H1 (cell line): Measurements from ENCODE around the gene CBY2. TPM values are rescaled to one million over a fixed set of nuclear protein-coding genes. Genes with fewer than 3 reads are reported as not detected.

Experiments
- CTCF ChIA-PET: fragments of 300-600 bp; sonication (Branson Sonifier 250); formaldehyde crosslinking; loops from one replicate; lab custom pipeline; 2021; ENCODE audit not compliant: partially characterized antibody; lab: Charles Lee
- POLR2A ChIA-PET: fragments of 300-600 bp; sonication (Branson Sonifier 250); formaldehyde crosslinking; loops from one replicate; lab custom pipeline; 2021; ENCODE audit warnings: inconsistent platforms; ENCODE audit not compliant: partially characterized antibody; lab: Charles Lee
- DNase-seq, 2 experiments: peaks; one replicate each; pipeline versions ENCODE4 v3.0.0 to v3.0.0-alpha.2; 2010 to 2022; ENCODE audit warnings: low spot score in 2 of 2, low read depth in 1 of 2, mixed read lengths in 1 of 2
- FAIRE-seq: peaks from 2 replicates; lab custom pipeline; 2011; peaks lifted over from hg19 to GRCh38; lab: Jason Lieb, UNC
- H2AFZ ChIP-seq: 2 replicates; pipeline ENCODE4 v1.8.1; 2012; ENCODE audit warnings: low read length, inconsistent platforms
- H2AK5ac ChIP-seq: 2 replicates; pipeline ENCODE4 v1.6.1; 2013; ENCODE audit warnings: low read depth, low read length
- H2BK120ac ChIP-seq: replicated peaks from 2 replicates; pipeline ENCODE3; 2013; ENCODE audit warnings: low read depth, low read length, inconsistent platforms
- H2BK12ac ChIP-seq: 2 replicates; pipeline ENCODE4 v1.6.1; 2013; ENCODE audit warnings: low read depth, low read length
- H2BK15ac ChIP-seq: 2 replicates; pipeline ENCODE4 v1.6.1; 2013; ENCODE audit warnings: low read length
- H2BK20ac ChIP-seq: 2 replicates; pipeline ENCODE4 v1.6.1; 2013; ENCODE audit warnings: low read length
- H2BK5ac ChIP-seq: 2 replicates; pipeline ENCODE4 v1.6.1; 2013; ENCODE audit warnings: low read depth, low read length
- H3K14ac ChIP-seq: 2 replicates; pipeline ENCODE4 v1.6.1; 2013; ENCODE audit warnings: inconsistent platforms; ENCODE audit not compliant: insufficient read length
- H3K18ac ChIP-seq: 2 replicates; pipeline ENCODE4 v1.6.1; 2013; ENCODE audit warnings: low read length; ENCODE audit errors: extremely low read depth
- H3K23ac ChIP-seq: 2 replicates; pipeline ENCODE4 v1.6.1; 2013; ENCODE audit warnings: inconsistent platforms; ENCODE audit not compliant: insufficient read length
- H3K23me2 ChIP-seq: 2 replicates; pipeline ENCODE4 v1.6.1; 2013; ENCODE audit warnings: low read depth, low read length
- H3K27ac ChIP-seq: 2 replicates; pipeline ENCODE4 v1.6.1; 2011; ENCODE audit warnings: low read depth, low read length, inconsistent platforms
- H3K27me3 ChIP-seq, 4 experiments: replicated peaks in 1 of 4; 1 replicate in 1 of 4; 2 replicates in 3 of 4; pipeline versions ENCODE4 v1.6.1 to v1.8.1; 2011 to 2013; ENCODE audit warnings: low read length in 3 of 4, mild to moderate bottlenecking in 3 of 4, inconsistent platforms in 2 of 4, mixed read lengths in 2 of 4, moderate library complexity in 1 of 4; ENCODE audit not compliant: control insufficient read depth in 3 of 4, insufficient read depth in 3 of 4; ENCODE audit errors: extremely low read depth in 1 of 4
- H3K36me3 ChIP-seq, 4 experiments: 2 replicates each; pipeline versions ENCODE4 v1.6.1 to v1.8.1; 2011 to 2013; ENCODE audit warnings: mild to moderate bottlenecking in 4 of 4, low read length in 3 of 4, moderate library complexity in 2 of 4, control low read depth in 1 of 4, inconsistent platforms in 1 of 4; ENCODE audit not compliant: insufficient read depth in 4 of 4, control insufficient read depth in 2 of 4
- H3K4ac ChIP-seq: replicated peaks from 2 replicates; pipeline ENCODE3; 2013; ENCODE audit warnings: low read length, low read depth, mixed read lengths, inconsistent platforms; ENCODE audit not compliant: insufficient read length
- H3K4me1 ChIP-seq, 4 experiments: replicated peaks in 1 of 4; 1 replicate in 1 of 4; 2 replicates in 3 of 4; pipeline versions ENCODE4 v1.6.1 to v1.8.1; 2011 to 2013; ENCODE audit warnings: low read length in 3 of 4, inconsistent platforms in 2 of 4, mixed read lengths in 1 of 4; ENCODE audit not compliant: insufficient read depth in 4 of 4, control insufficient read depth in 3 of 4
- H3K4me2 ChIP-seq, 2 experiments: 2 replicates each; pipeline versions ENCODE4 v1.6.1 to v1.8.1; 2011 to 2013; ENCODE audit warnings: low read depth in 2 of 2, low read length in 2 of 2, control low read depth in 1 of 2, inconsistent platforms in 1 of 2, mild to moderate bottlenecking in 1 of 2; ENCODE audit not compliant: insufficient read depth in 1 of 2
- H3K4me3 ChIP-seq, 4 experiments: fragments of 200-600, 300-600 bp in 1 of 4; sonication (generic), shearing (Covaris generic), sonication (Bioruptor Twin) in 1 of 4; 2 replicates each; pipeline versions ENCODE4 v1.5.1 to v1.8.1; 2011 to 2016; ENCODE audit warnings: low read length in 4 of 4, low read depth in 3 of 4, control low read depth in 2 of 4, inconsistent platforms in 2 of 4, mild to moderate bottlenecking in 2 of 4, mixed read lengths in 1 of 4, moderate library complexity in 1 of 4; ENCODE audit not compliant: insufficient read depth in 2 of 4; ENCODE audit errors: extremely low read depth in 1 of 4
- H3K56ac ChIP-seq: replicated peaks from 2 replicates; pipeline ENCODE3; 2013; ENCODE audit warnings: low read depth, mild to moderate bottlenecking, mixed read lengths, low read length, inconsistent platforms; ENCODE audit not compliant: insufficient read length
- H3K79me1 ChIP-seq: 2 replicates; pipeline ENCODE4 v1.6.1; 2013; ENCODE audit warnings: low read depth, low read length, control low read depth
- H3K79me2 ChIP-seq, 2 experiments: 2 replicates each; pipeline versions ENCODE4 v1.6.1 to v1.8.1; 2012 to 2013; ENCODE audit warnings: low read length in 2 of 2, mild to moderate bottlenecking in 2 of 2, inconsistent platforms in 1 of 2; ENCODE audit not compliant: insufficient read depth in 2 of 2, control insufficient read depth in 1 of 2
- H3K9ac ChIP-seq, 4 experiments: replicated peaks in 1 of 4; 1 replicate in 1 of 4; 2 replicates in 3 of 4; pipeline versions ENCODE4 v1.6.1 to v1.8.1; 2011 to 2013; ENCODE audit warnings: low read depth in 3 of 4, low read length in 3 of 4, control low read depth in 2 of 4, mild to moderate bottlenecking in 2 of 4, moderate library complexity in 2 of 4, inconsistent platforms in 1 of 4; ENCODE audit errors: extremely low read depth in 1 of 4
- H3K9me3 ChIP-seq, 2 experiments: 2 replicates each; pipeline versions ENCODE4 v1.6.1 to v1.8.1; 2012 to 2013; ENCODE audit warnings: mild to moderate bottlenecking in 2 of 2, moderate library complexity in 2 of 2, control low read depth in 1 of 2, inconsistent platforms in 1 of 2, low read depth in 1 of 2, low read length in 1 of 2, mixed read lengths in 1 of 2; ENCODE audit not compliant: insufficient read depth in 2 of 2
- H4K20me1 ChIP-seq, 2 experiments: replicated peaks in 1 of 2; 2 replicates each; pipeline versions ENCODE3 to v1.8.1; 2011 to 2013; ENCODE audit warnings: inconsistent platforms in 2 of 2, low read length in 2 of 2, mild to moderate bottlenecking in 1 of 2; ENCODE audit not compliant: insufficient read depth in 2 of 2, control insufficient read depth in 1 of 2
- H4K5ac ChIP-seq: 2 replicates; pipeline ENCODE4 v1.6.1; 2013; ENCODE audit warnings: low read length, low read depth, mixed read lengths, inconsistent platforms; ENCODE audit not compliant: insufficient read length
- H4K8ac ChIP-seq: 2 replicates; pipeline ENCODE4 v1.8.0; 2013; ENCODE audit warnings: mild to moderate bottlenecking, moderate library complexity, low read length, inconsistent platforms; ENCODE audit not compliant: insufficient read depth; ENCODE audit errors: extremely low read depth
- H4K91ac ChIP-seq: replicated peaks from 2 replicates; pipeline ENCODE3; 2013; ENCODE audit warnings: low read length, mixed read lengths, inconsistent platforms; ENCODE audit not compliant: insufficient read length
- BACH1 ChIP-seq: IDR thresholded peaks from 2 replicates; pipeline ENCODE4 v1.6.1; 2012; ENCODE audit warnings: low read length, improper control_type of control experiment
- CEBPB ChIP-seq: IDR thresholded peaks from 2 replicates; pipeline ENCODE4 v1.6.1; 2012; ENCODE audit warnings: low read depth, low read length
- CTCF ChIP-seq, 3 experiments: IDR thresholded peaks; 1 replicate in 2 of 3; 2 replicates in 1 of 3; pipeline versions ENCODE4 v1.5.1 to v1.6.1; 2011; ENCODE audit warnings: low read length in 3 of 3, mild to moderate bottlenecking in 3 of 3, inconsistent platforms in 2 of 3, low read depth in 1 of 3, moderate library complexity in 1 of 3; ENCODE audit not compliant: insufficient read depth in 1 of 3; ENCODE audit errors: control extremely low read depth in 1 of 3
- EGR1 ChIP-seq: IDR thresholded peaks from 2 replicates; pipeline ENCODE4 v1.6.1; 2011; ENCODE audit warnings: low read depth, low read length, borderline replicate concordance
- EP300 ChIP-seq, 2 experiments: IDR thresholded peaks; 1 replicate in 1 of 2; 2 replicates in 1 of 2; pipeline ENCODE4 v1.6.1; 2011 to 2012; ENCODE audit warnings: low read depth in 2 of 2, low read length in 2 of 2, mild to moderate bottlenecking in 2 of 2, borderline replicate concordance in 1 of 2, inconsistent platforms in 1 of 2, moderate library complexity in 1 of 2
- FOSL1 ChIP-seq: IDR thresholded peaks from 2 replicates; pipeline ENCODE4 v1.6.1; 2011; ENCODE audit warnings: mild to moderate bottlenecking, low read depth, low read length, moderate library complexity; ENCODE audit not compliant: insufficient read depth
- KDM1A ChIP-seq: fragments of 200-600, 300-600 bp; sonication (generic); IDR thresholded peaks from 2 replicates; pipeline ENCODE4 v1.7.1; 2016; ENCODE audit warnings: mild to moderate bottlenecking, low read length, borderline replicate concordance
- PHF8 ChIP-seq: fragments of 200-600 bp; sonication (generic); conservative IDR thresholded peaks from 2 replicates; pipeline ENCODE4 v1.7.1; 2012; ENCODE audit warnings: low read depth, mild to moderate bottlenecking, inconsistent platforms, low read length, moderate library complexity
- POLR2A ChIP-seq, 2 experiments: IDR thresholded peaks; 1 replicate in 1 of 2; 2 replicates in 1 of 2; pipeline ENCODE4 v1.6.1; 2011; ENCODE audit warnings: low read depth in 2 of 2, low read length in 2 of 2, mild to moderate bottlenecking in 2 of 2; ENCODE audit errors: control extremely low read depth in 1 of 2
- WGBS, 2 experiments: shearing (Covaris generic) in 1 of 2; methylation state at CpG; one replicate each; pipeline versions ENCODE4 v1.1.6 to v1.1.7; 2013 to 2015; ENCODE audit warnings: low lambda C conversion rate in 2 of 2, mixed read lengths in 2 of 2, inconsistent platforms in 1 of 2, low coverage in 1 of 2, missing lambda C conversion rate in 1 of 2; ENCODE audit not compliant: insufficient replicate concordance in 2 of 2, insufficient coverage in 1 of 2, insufficient read length in 1 of 2; ENCODE audit errors: extremely low coverage in 1 of 2, missing lambda C conversion rate in 1 of 2; 5-methylcytosine and 5-hydroxymethylcytosine counted together
- polyA plus RNA-seq, 7 experiments: library from polyadenylated mRNA; depleted of rRNA in 3 of 7; stranded (reverse) in 5 of 7; unstranded in 2 of 7; fragments of >200 nt in 5 of 7; fragments of 200-250 nt in 2 of 7; gene quantifications; 1 replicate in 5 of 7; 2 replicates in 1 of 7; 4 replicates in 1 of 7; pipeline versions ENCODE4 v1.2.1 to v1.2.3, GENCODE V29; 2011 to 2013; ENCODE audit warnings: missing spikeins in 2 of 7, mixed read lengths in 2 of 7
- total RNA-seq: library from RNA; stranded (reverse); fragmentation: NEBNext Ultra II Directional; extraction: Animal tissue kit (Norgen Biotek cat#: 25700); gene quantifications from 2 replicates; pipeline ENCODE4 v1.2.1, GENCODE V29; 2021
- TF ChIP-seq, protein P1 (sequence below): IDR thresholded peaks from 2 replicates; pipeline ENCODE4 v1.6.1; 2011; ENCODE audit warnings: low read length, improper control_type of control experiment

CBY2 gene
- total and polyA plus RNA-seq, 2 of the 8 experiments (the other 6 are each of a cell fraction or from before 2014, with no cell fraction given), result not detected

DNA sequence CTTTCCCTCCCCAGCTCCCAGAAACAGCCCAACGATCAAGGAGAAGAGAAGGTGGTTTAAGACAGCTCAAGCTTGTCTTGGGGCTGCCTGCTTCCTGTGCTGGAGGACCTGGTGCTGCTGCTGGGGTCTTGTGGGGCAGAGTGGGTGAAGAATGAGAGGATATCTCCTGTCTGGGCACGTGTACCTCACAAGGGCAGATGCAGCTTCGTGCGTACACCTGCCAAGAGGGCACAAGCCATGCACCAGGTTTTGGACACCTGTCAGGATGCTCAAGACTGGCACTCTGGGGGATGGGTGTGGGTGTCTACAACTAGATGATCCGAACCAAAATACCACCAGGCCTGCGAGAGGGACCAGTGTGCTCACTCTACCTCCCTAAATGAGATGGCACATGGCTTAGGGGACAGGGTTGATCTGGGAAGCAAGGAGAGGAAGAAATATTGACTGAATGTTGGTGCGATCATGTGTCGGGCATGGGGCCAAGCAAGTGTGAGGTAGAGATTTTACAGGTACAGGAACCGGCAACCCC is 2.2 kb downstream of the CBY2 start:
- Histone ChIP-seq H3K27ac (no peak overlapping the region), H2AK5ac (no peak overlapping the region), H2BK5ac (no peak overlapping the region), H3K23ac (no peak overlapping the region), H4K8ac (no peak overlapping the region; the same call in 1 of the 2 replicates), H4K20me1 (no peaks in the 10 kb centered on the region), H3K56ac (no peak overlapping the region), H3K23me2 (no peaks in the 10 kb centered on the region), H3K4me2 (no peak overlapping the region), H3K36me3 (no peaks in the 10 kb centered on the region), H3K4ac (no peak overlapping the region), H4K5ac (no peak overlapping the region), H3K79me2 (no peaks in the 10 kb centered on the region), H3K18ac (no peak overlapping the region), H2BK12ac (no peak overlapping the region), H3K27me3 (0 out of 7 replicates have a peak, but pooled peaks cover 0 to 2% (median 0%) of the 10 kb centered on the region in 4 experiments), H2BK120ac (no peak overlapping the region), H2BK15ac (no peak overlapping the region), H3K4me3 (no peak overlapping the region), H3K9me3 (no peaks in the 10 kb centered on the region), H2BK20ac (no peak overlapping the region), H3K9ac (no peak overlapping the region), H4K91ac (peak overlapping the region; percentile 41), H3K14ac (no peak overlapping the region), H3K79me1 (no peaks in the 10 kb centered on the region; the same call in 1 of the 2 replicates), H2AFZ (no peak overlapping the region), H3K4me1 (peaks cover 0 to 9% (median 3%) of the 10 kb centered on the region in 4 experiments; a peak in 3 of 7 replicates)
- POLR2A ChIA-PET, result no interaction called here
- WGBS, 2 experiments, result 91% methylated on average over 9 of the region's 9 CpGs; no CpG with 5 or more reads in 1 of the 2 experiments
- FAIRE-seq (no peak), DNase-seq (no peak)
- CTCF ChIA-PET, result interaction anchor here (0.9 to 4.8 kb wide), 4 partner anchors 13 to 104 kb away, joined by 3 to 31 read pairs (median 12); no protein-coding TSS in a partner anchor
- no peak for TF ChIP-seq FOSL1
- no peak for TF ChIP-seq POLR2A (IDR thresholded peaks at IDR 0.05; ENCODE audit: control extremely low read depth in 1 of 2, low read depth in 2 of 2, low read length in 2 of 2)
- TF ChIP-seq, protein P1, sequence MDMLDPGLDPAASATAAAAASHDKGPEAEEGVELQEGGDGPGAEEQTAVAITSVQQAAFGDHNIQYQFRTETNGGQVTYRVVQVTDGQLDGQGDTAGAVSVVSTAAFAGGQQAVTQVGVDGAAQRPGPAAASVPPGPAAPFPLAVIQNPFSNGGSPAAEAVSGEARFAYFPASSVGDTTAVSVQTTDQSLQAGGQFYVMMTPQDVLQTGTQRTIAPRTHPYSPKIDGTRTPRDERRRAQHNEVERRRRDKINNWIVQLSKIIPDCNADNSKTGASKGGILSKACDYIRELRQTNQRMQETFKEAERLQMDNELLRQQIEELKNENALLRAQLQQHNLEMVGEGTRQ, result no peak
- no peak for TF ChIP-seq KDM1A
- TF ChIP-seq EP300 (IDR thresholded peaks at IDR 0.05; ENCODE audit: borderline replicate concordance in 1 of 2, low read depth in 2 of 2, low read length in 2 of 2), result no peak
- no peak for TF ChIP-seq EGR1
- TF ChIP-seq BACH1, result no peak
- no peak for TF ChIP-seq PHF8
- TF ChIP-seq CTCF (IDR thresholded peaks at IDR 0.05; ENCODE audit: control extremely low read depth in 1 of 3, insufficient read depth in 1 of 3, low read depth in 1 of 3, low read length in 3 of 3), result no peak
- TF ChIP-seq CEBPB, result no peak
